ENCODE results near the gene SDK1.
A peak's percentile ranks its signal among the peaks of the same experiment; 100 is the strongest.

Gene SDK1

DNA sequence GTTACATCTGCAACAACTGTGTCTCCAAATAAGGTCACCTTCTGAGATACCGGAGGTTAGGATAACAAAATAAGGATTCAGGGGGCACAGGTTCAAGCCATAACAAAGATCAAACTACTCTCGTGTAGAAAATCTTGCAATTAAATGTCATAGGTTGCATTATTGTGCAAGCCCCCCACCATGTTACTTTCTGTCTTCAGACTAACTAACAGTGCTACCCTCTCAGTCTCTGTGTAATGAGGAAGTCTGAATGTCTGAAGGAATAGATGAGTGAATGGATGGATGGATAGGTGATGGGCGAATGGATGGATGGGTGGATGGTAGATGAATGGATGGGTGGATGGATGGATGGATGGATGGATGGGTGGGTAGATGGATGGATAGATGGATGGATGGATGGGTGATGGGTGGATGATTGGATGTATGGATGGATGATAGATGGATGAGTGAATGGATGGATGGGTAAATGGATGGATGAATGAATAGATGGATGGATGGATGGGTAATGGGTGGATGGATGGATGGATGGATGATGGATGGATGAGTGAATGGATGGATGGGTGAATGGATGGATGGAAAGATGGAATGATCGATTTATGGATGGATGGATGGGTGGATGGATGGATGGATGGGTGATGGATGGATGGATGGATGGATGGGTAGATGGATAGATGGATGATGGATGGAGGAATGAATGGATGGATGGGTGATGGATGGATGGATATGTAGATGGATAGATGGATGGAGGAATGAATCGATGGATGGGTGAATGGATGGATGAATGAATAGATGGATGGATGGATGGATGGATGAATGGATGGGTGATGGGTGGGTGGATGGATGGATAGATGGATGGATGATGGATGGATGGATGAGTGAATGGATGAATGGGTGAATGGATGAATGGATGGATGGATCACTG is 823.8 kb downstream of the SDK1 start:
- no peak for DNase-seq

GRCh38 chr7:4127909-4128560 is 827.0 kb downstream of the SDK1 start:
- DNase-seq: no peak

DNA sequence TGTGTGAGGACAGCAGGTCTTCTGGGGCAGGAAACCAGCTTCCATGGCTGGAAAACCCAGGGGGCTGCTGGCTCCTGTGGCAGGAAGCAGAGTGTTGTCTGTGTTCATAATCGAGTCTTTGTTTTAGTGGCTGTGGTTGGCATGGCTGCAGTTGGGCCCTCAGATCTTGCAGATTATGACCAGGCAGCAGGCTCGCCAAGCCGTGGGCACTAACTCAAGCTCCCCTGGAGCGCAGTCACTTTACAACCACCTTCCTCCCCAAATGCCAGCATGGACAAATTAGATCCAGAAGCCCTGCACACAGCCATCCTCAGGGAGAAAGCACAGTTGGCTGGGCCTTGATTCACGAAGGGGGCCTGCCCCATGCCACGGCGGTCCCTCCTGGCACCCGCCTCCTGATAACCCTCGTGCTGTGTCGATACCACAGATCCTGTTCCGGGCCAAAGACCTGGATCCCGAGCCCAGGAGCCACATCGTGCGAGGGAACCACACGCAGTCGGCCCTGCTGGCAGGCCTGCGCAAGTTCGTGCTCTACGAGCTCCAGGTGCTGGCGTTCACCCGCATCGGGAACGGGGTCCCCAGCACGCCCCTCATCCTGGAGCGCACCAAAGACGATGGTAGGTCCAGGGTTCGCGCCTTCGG is 828.5 kb downstream of the SDK1 start:
- DNase-seq: no peak

GRCh38 chr7:4131063-4131462 is 830.0 kb downstream of the SDK1 start:
- DNase-seq: no peak

GRCh38 chr7:4132221-4132620 is 831.2 kb downstream of the SDK1 start:
- DNase-seq: no peak

DNA sequence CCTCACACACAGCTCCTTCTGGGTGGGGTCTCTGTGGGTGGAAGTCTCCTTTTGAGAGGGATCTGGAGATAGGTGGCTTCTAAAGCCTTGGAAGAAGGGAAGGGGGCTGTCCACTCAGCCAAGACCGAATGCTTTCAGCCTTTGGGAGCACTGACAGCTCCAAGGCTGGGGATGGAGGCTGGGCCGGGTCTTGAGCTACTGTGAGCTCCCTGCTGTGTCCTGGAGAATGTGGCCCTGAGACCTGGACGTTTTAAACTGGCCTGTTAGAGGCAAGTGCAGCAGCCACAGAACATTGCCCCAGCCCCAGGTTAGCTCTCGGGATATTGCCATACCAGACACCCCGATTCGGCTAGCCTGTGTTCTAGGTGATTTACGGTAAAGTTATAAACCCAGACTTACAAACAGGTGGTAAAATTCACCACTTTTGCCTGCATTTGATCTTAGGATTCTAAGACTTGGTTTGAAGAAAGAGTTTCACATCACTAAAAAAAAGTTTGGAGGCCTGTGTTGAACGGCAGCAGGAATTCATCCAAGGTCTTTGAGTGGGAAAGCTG is 832.5 kb downstream of the SDK1 start:
- DNase-seq: no peak

DNA sequence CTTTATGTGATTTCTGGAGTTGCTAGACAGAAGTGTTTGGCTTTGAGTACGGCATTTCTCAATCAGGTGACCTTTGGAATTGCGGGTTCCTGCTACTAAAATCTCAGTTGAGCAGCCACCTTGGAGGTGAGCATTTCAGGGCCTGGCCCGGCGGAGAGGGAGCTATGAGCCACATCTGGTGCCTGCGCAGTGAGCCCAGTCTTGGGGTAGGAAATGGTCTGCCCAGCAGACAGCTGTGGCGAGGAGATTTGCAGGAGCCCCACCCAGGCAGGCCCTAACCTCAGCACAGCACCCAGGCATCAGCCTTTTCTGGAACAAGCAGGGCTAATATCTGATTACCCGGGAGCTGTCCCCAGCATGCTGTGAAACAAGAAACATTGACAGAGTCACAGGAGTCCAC is 833.2 kb downstream of the SDK1 start:
- DNase-seq: no peak

DNA sequence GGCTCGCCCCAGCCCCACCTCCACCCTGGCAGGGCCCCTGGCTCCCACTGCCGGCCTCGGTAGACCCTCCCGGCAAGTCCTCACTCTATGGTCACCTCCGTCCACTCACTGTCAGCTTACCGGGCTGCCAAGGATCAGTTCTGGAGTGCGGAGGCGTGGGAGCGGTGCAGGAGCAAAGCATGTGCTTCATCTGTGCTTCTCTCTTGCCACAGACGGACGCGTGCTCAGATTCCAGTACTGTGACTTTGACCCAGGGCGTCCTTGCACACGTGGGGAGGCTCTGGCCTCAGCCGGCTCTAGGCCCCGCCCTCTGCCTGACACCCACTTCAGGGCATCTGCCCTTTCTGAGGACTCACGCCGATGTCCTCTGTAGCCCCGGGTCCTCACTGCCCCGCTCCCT is 833.6 kb downstream of the SDK1 start:
- DNase-seq: no peak

DNA sequence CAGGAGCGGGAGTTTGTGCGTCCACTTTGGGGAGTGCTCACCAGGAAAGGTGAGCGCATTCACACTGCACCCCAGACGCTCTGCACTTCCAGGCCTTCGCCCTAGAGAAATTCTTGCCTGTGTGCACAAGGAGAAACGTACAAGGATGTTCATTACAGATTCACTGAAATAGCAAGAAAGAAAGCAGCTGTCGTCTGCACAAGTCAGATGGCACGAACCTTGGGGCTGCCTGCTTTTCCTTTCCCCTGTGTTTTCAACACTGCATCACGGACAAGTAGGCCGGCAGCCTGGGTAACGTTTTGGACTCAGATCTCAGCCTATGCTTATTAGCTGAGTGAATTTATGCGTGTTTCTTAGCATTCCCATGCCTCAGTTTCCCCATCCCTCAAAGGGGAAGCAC is 834.2 kb downstream of the SDK1 start:
- no peak for DNase-seq

DNA sequence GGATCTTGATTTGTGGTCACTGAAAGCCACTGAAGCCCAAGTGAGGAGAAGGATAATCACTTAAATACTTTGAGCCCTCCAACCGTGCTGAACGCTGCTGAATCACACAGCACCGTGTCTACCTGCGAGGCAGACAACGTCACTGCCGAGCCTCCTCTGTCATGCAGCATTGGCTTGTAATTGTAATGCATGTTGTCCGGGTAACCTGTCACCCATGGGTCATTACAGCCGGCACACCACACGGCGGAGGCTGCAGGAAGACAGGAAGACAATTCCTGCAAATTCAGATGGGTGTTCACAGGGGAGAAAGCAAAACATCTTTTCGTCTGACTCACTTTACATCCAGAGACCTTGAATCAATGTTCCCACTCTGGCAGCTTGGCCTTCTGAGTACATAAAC is 835.0 kb downstream of the SDK1 start:
- peak; percentile 29 for DNase-seq

DNA sequence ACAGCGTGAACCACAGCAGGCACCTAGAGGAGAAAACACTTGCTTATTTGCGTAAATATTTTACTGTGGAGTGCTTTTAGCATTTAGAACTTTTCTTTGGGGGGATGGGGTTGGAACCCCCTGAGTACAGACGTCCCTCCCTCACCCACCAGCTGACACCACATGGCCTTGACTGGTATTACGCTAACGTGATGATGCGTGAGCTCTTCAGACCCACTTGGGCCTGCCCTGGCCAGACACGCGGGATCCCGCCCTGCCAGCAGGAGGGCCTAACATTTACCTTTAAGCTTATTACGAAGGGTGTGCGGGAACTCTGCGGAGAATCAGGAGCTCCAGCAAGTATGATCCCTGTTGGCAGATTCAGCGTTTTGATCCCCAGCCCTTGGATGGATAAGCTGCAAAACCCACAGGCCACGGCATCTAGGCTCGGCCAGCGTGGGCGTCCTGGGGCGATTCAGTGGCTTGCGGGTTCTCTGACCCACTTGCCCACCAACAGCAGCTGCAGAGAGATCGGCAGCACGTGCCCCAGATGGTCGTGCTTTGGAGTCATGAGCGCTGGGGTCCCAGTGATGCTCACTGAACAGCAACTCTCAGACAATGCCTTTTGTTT is 835.6 kb downstream of the SDK1 start:
- DNase-seq: no peak

- DNase-seq: no peak
These were observed 836.5 kb downstream of the SDK1 start for GRCh38 chr7:4137552-4137951.

GRCh38 chr7:4138866-4139265 is 837.8 kb downstream of the SDK1 start:
- DNase-seq: no peak

- DNase-seq: no peak
These were observed 838.9 kb downstream of the SDK1 start for GRCh38 chr7:4139656-4140625.

GRCh38 chr7:4140933-4141332 is 839.9 kb downstream of the SDK1 start:
- no peak for DNase-seq

GRCh38 chr7:4143006-4143405 is 842.0 kb downstream of the SDK1 start:
- DNase-seq: no peak

DNA sequence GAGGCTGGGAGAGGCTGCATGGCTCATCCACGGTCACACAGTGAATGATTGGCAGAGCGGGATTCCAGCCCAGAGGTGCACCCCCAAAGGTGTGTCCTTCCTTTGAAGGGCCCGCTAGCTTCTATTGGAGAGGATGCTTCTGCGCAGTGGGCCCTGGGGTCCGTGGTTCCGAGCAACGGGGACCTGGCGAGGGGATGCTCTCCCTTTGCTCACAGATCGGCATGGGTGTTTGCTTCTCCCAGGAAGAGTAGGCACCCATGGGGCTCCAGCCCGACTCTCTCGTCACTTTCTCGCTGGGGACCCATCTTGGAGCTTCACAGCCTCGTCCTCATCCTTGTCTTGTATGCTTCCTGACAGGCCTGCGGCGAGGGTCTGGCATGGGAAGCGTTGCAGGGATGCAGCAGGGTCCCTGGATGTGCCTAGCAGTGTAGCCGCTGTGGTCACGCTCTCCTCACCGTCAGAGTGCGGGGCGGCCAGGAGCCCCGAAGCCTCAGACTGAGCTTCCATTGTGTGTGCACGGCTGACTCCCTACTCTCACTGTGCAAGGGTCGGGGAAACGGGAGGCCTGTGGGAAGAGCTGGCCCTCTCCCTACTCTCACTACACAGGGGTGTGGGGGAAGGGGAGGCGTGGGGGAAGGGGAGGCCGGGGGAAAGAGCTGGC is 842.6 kb downstream of the SDK1 start:
- no peak for DNase-seq

- DNase-seq: no peak
These were observed 843.2 kb downstream of the SDK1 start for GRCh38 chr7:4144172-4144701.

- DNase-seq: no peak
These were observed 843.9 kb downstream of the SDK1 start for GRCh38 chr7:4144811-4145510.

DNA sequence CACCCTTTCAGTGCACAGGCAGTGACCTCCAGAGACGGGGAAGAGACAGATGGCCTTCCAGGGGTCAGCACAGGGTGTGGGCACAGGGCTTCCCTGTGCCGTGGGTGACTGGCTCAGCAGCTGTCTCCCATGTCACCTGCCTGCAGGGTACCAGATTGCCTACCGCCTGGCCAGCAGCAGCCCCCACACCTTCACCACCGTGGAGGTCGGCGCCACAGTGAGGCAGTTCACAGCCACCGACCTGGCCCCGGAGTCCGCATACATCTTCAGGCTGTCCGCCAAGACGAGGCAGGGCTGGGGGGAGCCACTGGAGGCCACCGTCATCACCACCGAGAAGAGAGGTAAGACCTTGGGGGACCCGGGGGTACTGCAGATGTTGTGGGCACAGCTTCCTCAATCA is 844.5 kb downstream of the SDK1 start:
- DNase-seq: no peak

Data from NCI-H1417 treated with DMSO at 0.1 percent for 48 hours (cell line).